H9 (cell line): ENCODE data around the gene PRSS2. TPM values are rescaled to one million over a fixed set of nuclear protein-coding genes. Genes with fewer than 3 reads are reported as not detected.

ENCODE experiments used
- DNase-seq: peaks from one replicate; pipeline ENCODE4 v3.0.0-alpha.2; 2017
- H2AFZ ChIP-seq: one replicate; pipeline ENCODE4 v1.6.1; 2013; ENCODE audit warnings: mild to moderate bottlenecking, low read length, control low read depth, moderate library complexity
- H2AK5ac ChIP-seq: 2 replicates; pipeline ENCODE4 v1.6.1; 2013; ENCODE audit warnings: low read length, control low read depth, mixed read lengths; ENCODE audit not compliant: insufficient read length
- H2BK120ac ChIP-seq: one replicate; pipeline ENCODE4 v1.6.1; 2013; ENCODE audit warnings: low read depth, mild to moderate bottlenecking, low read length, control low read depth, inconsistent platforms; ENCODE audit not compliant: poor library complexity, severe bottlenecking
- H2BK12ac ChIP-seq: 2 replicates; pipeline ENCODE4 v1.6.1; 2013; ENCODE audit warnings: low read length, control low read depth, mixed read lengths, low read depth; ENCODE audit not compliant: insufficient read length
- H2BK15ac ChIP-seq: 2 replicates; pipeline ENCODE4 v1.6.1; 2013; ENCODE audit warnings: low read depth, low read length, control low read depth
- H2BK20ac ChIP-seq: one replicate; pipeline ENCODE4 v1.6.1; 2013; ENCODE audit warnings: low read depth, mild to moderate bottlenecking, low read length, control low read depth, inconsistent platforms; ENCODE audit not compliant: poor library complexity, severe bottlenecking
- H2BK5ac ChIP-seq: 2 replicates; pipeline ENCODE4 v1.6.1; 2013; ENCODE audit warnings: low read length, control low read depth, mixed read lengths; ENCODE audit not compliant: insufficient read length
- H3K14ac ChIP-seq: 2 replicates; pipeline ENCODE4 v1.6.1; 2013; ENCODE audit warnings: low read length, control low read depth; ENCODE audit not compliant: insufficient read depth
- H3K18ac ChIP-seq: 2 replicates; pipeline ENCODE4 v1.6.1; 2013; ENCODE audit warnings: low read depth, mild to moderate bottlenecking, mixed read lengths, low read length, control low read depth; ENCODE audit not compliant: insufficient read length
- H3K23ac ChIP-seq: 2 replicates; pipeline ENCODE4 v1.6.1; 2013; ENCODE audit warnings: low read length, control low read depth, mixed read lengths, low read depth; ENCODE audit not compliant: insufficient read length
- H3K23me2 ChIP-seq: 2 replicates; pipeline ENCODE4 v1.6.1; 2013; ENCODE audit warnings: low read depth, mild to moderate bottlenecking, mixed read lengths, low read length, control low read depth; ENCODE audit not compliant: insufficient read length, poor library complexity, severe bottlenecking
- H3K27ac ChIP-seq: 2 replicates; pipeline ENCODE4 v1.5.1; 2013; ENCODE audit warnings: low read length, control low read depth, mixed read lengths, low read depth; ENCODE audit not compliant: insufficient read length
- H3K27me3 ChIP-seq: 2 replicates; pipeline ENCODE4 v1.6.1; 2013; ENCODE audit warnings: low read length, control low read depth, inconsistent platforms; ENCODE audit not compliant: insufficient read depth
- H3K4ac ChIP-seq: 2 replicates; pipeline ENCODE4 v1.6.1; 2013; ENCODE audit warnings: low read depth, mild to moderate bottlenecking, control low read depth, inconsistent platforms, low read length, moderate library complexity
- H3K4me1 ChIP-seq: 2 replicates; pipeline ENCODE4 v1.6.1; 2013; ENCODE audit warnings: low read length, control low read depth, inconsistent platforms; ENCODE audit not compliant: insufficient read depth
- H3K4me2 ChIP-seq: 2 replicates; pipeline ENCODE4 v1.6.1; 2013; ENCODE audit warnings: low read length, control low read depth, mixed read lengths; ENCODE audit not compliant: insufficient read length, insufficient read depth
- H3K56ac ChIP-seq: 2 replicates; pipeline ENCODE4 v1.6.1; 2013; ENCODE audit warnings: low read depth, mild to moderate bottlenecking, mixed read lengths, low read length, control low read depth; ENCODE audit not compliant: insufficient read length
- H3K79me1 ChIP-seq: 2 replicates; pipeline ENCODE4 v1.6.1; 2013; ENCODE audit warnings: low read depth, mild to moderate bottlenecking, moderate library complexity, low read length, control low read depth, inconsistent platforms; ENCODE audit not compliant: insufficient read depth, poor library complexity, severe bottlenecking
- H3K79me2 ChIP-seq: 2 replicates; pipeline ENCODE4 v1.6.1; 2013; ENCODE audit warnings: low read length, control low read depth, inconsistent platforms; ENCODE audit not compliant: insufficient read depth
- H3K9ac ChIP-seq: 2 replicates; pipeline ENCODE4 v1.6.1; 2013; ENCODE audit warnings: low read length, control low read depth, mixed read lengths; ENCODE audit not compliant: insufficient read length; ENCODE audit errors: extremely low read depth
- H3K9me3 ChIP-seq: one replicate; pipeline ENCODE4 v1.6.1; 2013; ENCODE audit warnings: low read depth, low read length, inconsistent platforms; ENCODE audit not compliant: control insufficient read depth
- H3T11ph ChIP-seq: one replicate; pipeline ENCODE4 v1.6.1; 2013; ENCODE audit warnings: mild to moderate bottlenecking, low read length, control low read depth, inconsistent platforms
- H4K20me1 ChIP-seq: one replicate; pipeline ENCODE4 v1.6.1; 2013; ENCODE audit not compliant: control insufficient read depth, insufficient read length, insufficient read depth
- H4K5ac ChIP-seq: 2 replicates; pipeline ENCODE4 v1.6.1; 2013; ENCODE audit warnings: low read depth, mild to moderate bottlenecking, mixed read lengths, low read length, control low read depth; ENCODE audit not compliant: insufficient read length
- H4K8ac ChIP-seq: replicated peaks from 2 replicates; pipeline ENCODE4 v1.6.1; 2013; ENCODE audit warnings: low read length, control low read depth, mixed read lengths, low read depth; ENCODE audit not compliant: insufficient read length
- H4K91ac ChIP-seq: 2 replicates; pipeline ENCODE4 v1.6.1; 2013; ENCODE audit warnings: low read depth, mild to moderate bottlenecking, moderate library complexity, mixed read lengths, low read length, control low read depth; ENCODE audit not compliant: insufficient read length
- H3K27ac Mint-ChIP-seq, 3 experiments: 2 replicates in 2 of 3; 3 replicates in 1 of 3; pipeline ENCODE4 v1.8.0; 2020 to 2021; ENCODE audit warnings: mixed read lengths in 3 of 3, mild to moderate bottlenecking in 1 of 3, moderate library complexity in 1 of 3
- H3K27me3 Mint-ChIP-seq: 2 replicates; pipeline ENCODE4 v1.8.0; 2021; ENCODE audit warnings: low read depth, mild to moderate bottlenecking, moderate library complexity, mixed read lengths
- H3K36me3 Mint-ChIP-seq, 3 experiments: 2 replicates in 2 of 3; 3 replicates in 1 of 3; pipeline ENCODE4 v1.8.0; 2020 to 2021; ENCODE audit warnings: low read depth in 3 of 3, mixed read lengths in 3 of 3; ENCODE audit not compliant: insufficient read depth in 1 of 3
- H3K4me1 Mint-ChIP-seq, 2 experiments: 2 replicates each; pipeline ENCODE4 v1.8.0; 2020; ENCODE audit warnings: mixed read lengths in 2 of 2
- H3K4me3 Mint-ChIP-seq, 2 experiments: 2 replicates in 1 of 2; 3 replicates in 1 of 2; pipeline ENCODE4 v1.8.0; 2020 to 2021; ENCODE audit warnings: mild to moderate bottlenecking in 2 of 2, mixed read lengths in 2 of 2, moderate library complexity in 1 of 2
- H3K9me3 Mint-ChIP-seq, 2 experiments: 2 replicates in 1 of 2; 3 replicates in 1 of 2; pipeline ENCODE4 v1.8.0; 2020; ENCODE audit warnings: mild to moderate bottlenecking in 2 of 2, mixed read lengths in 2 of 2, moderate library complexity in 1 of 2
- CTCF ChIP-seq: fragments of 200-600 bp; sonication (generic); conservative IDR thresholded peaks from 3 replicates; pipeline ENCODE4 v1.8.0; 2021; ENCODE audit warnings: antibody characterized with exemption, mild to moderate bottlenecking
- WGBS: extraction: QIAGEN DNeasy Blood & Tissue Kit; methylation state at CpG from one replicate; pipeline ENCODE4 v1.1.7; 2013; ENCODE audit warnings: missing lambda C conversion rate, low lambda C conversion rate, mixed read lengths; ENCODE audit not compliant: insufficient read length; ENCODE audit errors: extremely low coverage; 5-methylcytosine and 5-hydroxymethylcytosine counted together
- total RNA-seq: library from RNA; stranded (reverse); gene quantifications from 2 replicates; pipeline ENCODE4 v1.2.1, GENCODE V29; 2021

The PRSS2 gene
- total RNA-seq, 1 experiment from 2014 or later = not detected

GRCh38 chr7:142801601-142802295, 31.0 kb downstream of the PRSS2 start:
- Histone ChIP-seq H3K4me1 (no peaks in the 10 kb centered on the region; the same call in 1 of the 2 replicates), H2BK20ac (no peak overlapping the region), H4K5ac (no peak overlapping the region), H3K27ac (no peak overlapping the region), H3K27me3 (peaks cover 15% of the 10 kb centered on the region; the same call in 1 of the 2 replicates), H2AK5ac (no peak overlapping the region), H4K20me1 (no peaks in the 10 kb centered on the region), H2BK12ac (no peak overlapping the region), H3K9me3 (no peaks in the 10 kb centered on the region), H2BK5ac (no peak overlapping the region), H3K4ac (no peak overlapping the region), H3K23me2 (peaks cover 8% of the 10 kb centered on the region), H3K79me2 (no peaks in the 10 kb centered on the region), H3K23ac (no peak overlapping the region), H3K79me1 (no peaks in the 10 kb centered on the region), H3T11ph (no peak overlapping the region), H2AFZ (no peak overlapping the region), H2BK120ac (no peak overlapping the region), H4K8ac (no peak overlapping the region), H4K91ac (no peak overlapping the region), H3K4me2 (no peak overlapping the region), H3K56ac (no peak overlapping the region), H2BK15ac (no peak overlapping the region), H3K9ac (no peak overlapping the region), H3K14ac (no peak overlapping the region), H3K18ac (no peak overlapping the region)
- Mint-ChIP-seq H3K27me3 (peaks cover 88% of the 10 kb centered on the region), H3K27ac (no peak overlapping the region), H3K36me3 (peaks cover 7 to 10% (median 7%) of the 10 kb centered on the region in 3 experiments), H3K4me1 (peaks cover 30 to 35% of the 10 kb centered on the region in 2 experiments), H3K4me3 (no peak overlapping the region), H3K9me3 (no peaks in the 10 kb centered on the region)
- DNase-seq = peak; percentile 7
- WGBS = no CpG with 5 or more reads among the region's 8 CpGs
- no peak for TF ChIP-seq CTCF
